Astrocyte of the hippocampus (primary cell): ENCODE results near the gene CCNA1.
A peak's percentile ranks its signal among the peaks of the same experiment; 100 is the strongest.

Source experiments
- DNase-seq: peaks from one replicate; pipeline ENCODE4 v3.0.0; 2011; ENCODE audit warnings: low read depth, low spot score

Gene CCNA1

GRCh38 chr13:36453516-36453915 is 21.2 kb downstream of the CCNA1 start:
- peak; percentile 55 for DNase-seq

GRCh38 chr13:36454121-36454520 is 21.8 kb downstream of the CCNA1 start:
- DNase-seq: no peak

- DNase-seq: no peak
These were observed 22.7 kb downstream of the CCNA1 start for GRCh38 chr13:36454987-36455386.

- DNase-seq: no peak
These were observed 24.3 kb downstream of the CCNA1 start for GRCh38 chr13:36456577-36456976.

- DNase-seq: no peak
These were observed 29.2 kb downstream of the CCNA1 start for GRCh38 chr13:36461506-36461905.

- DNase-seq: peak; percentile 53
These were observed 43.2 kb downstream of the CCNA1 start for GRCh38 chr13:36475468-36475867.

GRCh38 chr13:36476661-36477060 is 44.4 kb downstream of the CCNA1 start:
- peak; percentile 88 for DNase-seq

GRCh38 chr13:36480726-36481427 is 48.6 kb downstream of the CCNA1 start:
- no peak for DNase-seq

- no peak for DNase-seq
These were observed 57.8 kb downstream of the CCNA1 start for GRCh38 chr13:36490055-36490454.
